ENCODE measurements around the gene ZSWIM8.

The ZSWIM8 gene

DNA sequence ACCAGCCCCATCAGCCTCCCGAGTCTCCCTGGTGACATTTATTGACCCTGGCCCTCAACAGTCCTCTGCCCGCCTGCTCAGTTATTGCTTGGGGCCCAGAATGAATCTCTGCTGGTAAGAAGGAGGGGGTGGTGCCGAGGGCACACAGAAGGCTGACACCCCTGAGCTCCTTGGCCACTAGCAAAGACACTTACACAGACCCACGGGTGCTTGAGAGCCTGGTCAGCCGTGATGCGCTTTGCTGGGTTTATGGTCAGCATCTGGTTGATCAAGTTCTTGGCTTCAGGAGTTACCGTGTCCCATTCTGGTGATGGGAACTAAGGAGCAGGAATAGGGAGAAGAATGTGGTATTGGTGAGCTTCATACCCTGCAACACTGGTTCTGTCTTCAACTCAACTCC is 61.6 kb downstream of the ZSWIM8 start:
- DNase-seq, result no peak

DNA sequence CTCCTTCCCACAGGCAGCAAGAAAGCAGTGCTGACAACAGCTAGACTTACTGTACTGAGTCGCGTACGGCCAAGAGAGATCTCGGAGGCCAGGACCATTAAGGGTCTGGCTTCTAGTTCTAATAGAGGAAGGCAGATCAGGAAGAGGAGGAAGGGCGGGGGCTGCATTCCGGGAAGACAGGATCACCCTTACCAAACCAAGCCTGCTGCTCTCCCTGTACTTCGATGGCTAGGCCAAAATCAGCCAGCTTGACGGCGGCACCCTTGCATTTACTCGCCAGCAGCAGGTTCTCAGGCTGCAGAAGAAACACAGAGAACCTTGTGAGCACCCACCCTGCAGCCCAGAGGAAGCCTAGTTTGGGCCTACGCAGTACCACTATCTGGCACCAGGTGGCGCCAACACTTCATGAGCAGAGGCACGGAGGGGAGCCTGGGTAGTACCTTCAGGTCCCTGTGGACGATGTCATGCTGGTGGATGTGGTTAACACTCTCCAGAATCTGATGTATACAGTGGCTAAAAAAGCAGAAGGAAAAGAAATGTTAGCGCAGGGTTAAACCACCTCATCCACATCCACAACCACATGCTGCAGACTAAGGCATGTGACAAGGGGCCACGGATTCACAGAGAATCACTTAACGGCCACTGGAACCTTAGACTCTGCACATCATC is 63.5 kb downstream of the ZSWIM8 start:
- DNase-seq, result peak; percentile 24

GRCh38 chr10:73850211-73850610 is 64.8 kb downstream of the ZSWIM8 start:
- DNase-seq, result no peak

DNA sequence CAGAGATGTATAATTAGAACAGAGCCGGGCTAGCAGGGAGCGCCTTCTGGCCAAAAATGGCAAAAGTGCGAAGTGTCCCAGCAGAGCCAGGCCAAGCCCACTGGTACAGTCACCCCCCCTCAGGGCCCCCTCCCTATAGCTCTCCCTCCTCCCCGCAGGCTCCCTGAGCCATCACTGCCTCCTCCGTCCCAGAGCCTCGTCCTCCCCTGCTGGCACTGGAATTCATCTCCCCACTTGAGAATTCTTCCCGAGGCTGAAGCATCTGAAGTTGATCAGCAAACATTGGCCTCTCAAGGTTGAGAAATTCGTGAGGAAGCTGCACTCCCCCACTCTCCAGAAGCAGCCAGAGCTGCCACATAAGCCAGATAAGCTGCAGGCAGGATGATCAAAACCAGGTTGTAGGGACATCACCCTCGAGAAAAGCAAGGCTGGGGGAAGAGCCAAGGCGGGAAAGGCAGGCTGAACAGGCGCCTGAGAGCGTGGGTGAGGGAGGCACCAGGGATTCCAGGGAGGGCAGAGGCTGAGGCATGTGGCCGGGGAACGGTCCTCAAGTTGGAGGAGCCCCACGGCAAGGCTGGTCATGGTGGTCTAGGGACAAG is 65.6 kb downstream of the ZSWIM8 start:
- no peak for DNase-seq
